Neural cell (in vitro differentiated cells): ENCODE data around the gene CMTR2. TPM values are rescaled to one million over a fixed set of nuclear protein-coding genes. Genes with fewer than 3 reads are reported as not detected.

ENCODE experiments used
- H2AFZ ChIP-seq: fragments of 200-600, 300-800 bp; sonication (generic), shearing (Covaris generic); 2 replicates; pipeline ENCODE4 v1.6.0; 2014; ENCODE audit warnings: low read depth, mild to moderate bottlenecking, antibody characterized with exemption, low read length, moderate library complexity
- H3F3A ChIP-seq: fragments of 200-600 bp; shearing (Covaris generic); 2 replicates; pipeline ENCODE4 v1.6.1; 2016; ENCODE audit warnings: mild to moderate bottlenecking, moderate library complexity, mixed read lengths, antibody characterized with exemption, low read length; ENCODE audit not compliant: insufficient read depth, poor library complexity, severe bottlenecking
- H3K27ac ChIP-seq: fragments of 200-600, 300-800 bp; sonication (generic), shearing (Covaris generic); 2 replicates; pipeline ENCODE4 v1.5.1; 2014; ENCODE audit warnings: mild to moderate bottlenecking, low read length, moderate library complexity
- H3K27me3 ChIP-seq: fragments of 300-800, 200-600 bp; sonication (generic), shearing (Covaris generic); 2 replicates; pipeline ENCODE4 v1.6.0; 2014; ENCODE audit warnings: mild to moderate bottlenecking, low read depth, low read length, moderate library complexity; ENCODE audit not compliant: insufficient read depth
- H3K36me3 ChIP-seq: fragments of 300-800, 200-600 bp; sonication (generic), shearing (Covaris generic); 2 replicates; pipeline ENCODE4 v1.5.1; 2014; ENCODE audit warnings: mild to moderate bottlenecking, antibody characterized with exemption, low read length, moderate library complexity; ENCODE audit not compliant: insufficient read depth
- H3K4me2 ChIP-seq: fragments of 300-800, 200-600 bp; sonication (generic), shearing (Covaris generic); 2 replicates; pipeline ENCODE4 v1.6.0; 2014; ENCODE audit warnings: mild to moderate bottlenecking, low read length
- H3K4me3 ChIP-seq: fragments of 300-800, 200-600 bp; sonication (generic), shearing (Covaris generic); 2 replicates; pipeline ENCODE4 v1.5.1; 2014; ENCODE audit warnings: mild to moderate bottlenecking, low read length, moderate library complexity
- H3K79me2 ChIP-seq: fragments of 200-600 bp; shearing (Covaris generic); replicated peaks from 2 replicates; pipeline ENCODE4 v1.6.0; 2014; ENCODE audit warnings: mild to moderate bottlenecking, low read length, moderate library complexity; ENCODE audit not compliant: insufficient read depth
- H3K9ac ChIP-seq: fragments of 300-800, 200-600 bp; sonication (generic), shearing (Covaris generic); 2 replicates; pipeline ENCODE4 v1.6.1; 2016; ENCODE audit warnings: mild to moderate bottlenecking, low read length, mixed read lengths
- H3K9me2 ChIP-seq: fragments of 200-600 bp; shearing (Covaris generic); 2 replicates; pipeline ENCODE4 v1.6.1; 2016; ENCODE audit warnings: mild to moderate bottlenecking, low read length, mixed read lengths; ENCODE audit not compliant: insufficient read depth
- H3K9me3 ChIP-seq: fragments of 200-600, 300-800 bp; sonication (generic), shearing (Covaris generic); 2 replicates; pipeline ENCODE4 v1.6.1; 2016; ENCODE audit warnings: mild to moderate bottlenecking, mixed run types, low read length, moderate library complexity, mixed read lengths
- H4K20me1 ChIP-seq: fragments of 200-600 bp; shearing (Covaris generic); 2 replicates; pipeline ENCODE4 v1.6.1; 2016; ENCODE audit warnings: mild to moderate bottlenecking, mixed run types; ENCODE audit not compliant: insufficient read depth
- EP300 ChIP-seq: fragments of 450-650 bp; conservative IDR thresholded peaks from 2 replicates; pipeline ENCODE4 v1.6.1; 2014; ENCODE audit warnings: antibody characterized with exemption, mild to moderate bottlenecking, moderate library complexity; ENCODE audit not compliant: poor library complexity, severe bottlenecking
- EZH2 ChIP-seq: fragments of 200-600, 300-800 bp; shearing (Covaris generic), sonication (generic); IDR thresholded peaks from 2 replicates; pipeline ENCODE4 v1.6.1; 2014; ENCODE audit warnings: antibody characterized with exemption, low read length, borderline replicate concordance, mild to moderate bottlenecking; ENCODE audit not compliant: insufficient read depth, poor library complexity, severe bottlenecking
- MXI1 ChIP-seq: fragments of 450-650 bp; conservative IDR thresholded peaks from 2 replicates; pipeline ENCODE4 v1.6.1; 2014; ENCODE audit warnings: antibody characterized with exemption, mild to moderate bottlenecking; ENCODE audit not compliant: poor library complexity, severe bottlenecking
- POLR2AphosphoS5 ChIP-seq: IDR thresholded peaks from 2 replicates; pipeline ENCODE4 v1.6.1; 2012
- RAD21 ChIP-seq: fragments of 450-650 bp; conservative IDR thresholded peaks from 2 replicates; pipeline ENCODE4 v1.6.1; 2014; ENCODE audit warnings: antibody characterized with exemption, mild to moderate bottlenecking, moderate library complexity
- SMC3 ChIP-seq: fragments of 450-650 bp; conservative IDR thresholded peaks from 2 replicates; pipeline ENCODE4 v1.6.1; 2014; ENCODE audit warnings: antibody characterized with exemption, mild to moderate bottlenecking, moderate library complexity; ENCODE audit not compliant: poor library complexity
- TAF1 ChIP-seq: IDR thresholded peaks from 2 replicates; pipeline ENCODE4 v1.6.1; 2012; ENCODE audit warnings: low read depth
- polyA plus RNA-seq: library from polyadenylated mRNA; depleted of rRNA; stranded (reverse); fragments of >200 nt; gene quantifications from 2 replicates; pipeline ENCODE4 v1.2.3, GENCODE V29; 2014
- TF ChIP-seq, protein P1 (sequence below): fragments of 450-650 bp; IDR thresholded peaks from 2 replicates; pipeline ENCODE4 v1.5.1; 2014; ENCODE audit warnings: antibody characterized with exemption, mild to moderate bottlenecking, moderate library complexity; ENCODE audit not compliant: poor library complexity, severe bottlenecking
- TF ChIP-seq, protein P2 (sequence below): IDR thresholded peaks from 2 replicates; pipeline ENCODE4 v1.6.1; 2012; ENCODE audit warnings: borderline replicate concordance

Gene CMTR2
- polyA plus RNA-seq, 1 donor from 2014 or later: 46.9 TPM

DNA sequence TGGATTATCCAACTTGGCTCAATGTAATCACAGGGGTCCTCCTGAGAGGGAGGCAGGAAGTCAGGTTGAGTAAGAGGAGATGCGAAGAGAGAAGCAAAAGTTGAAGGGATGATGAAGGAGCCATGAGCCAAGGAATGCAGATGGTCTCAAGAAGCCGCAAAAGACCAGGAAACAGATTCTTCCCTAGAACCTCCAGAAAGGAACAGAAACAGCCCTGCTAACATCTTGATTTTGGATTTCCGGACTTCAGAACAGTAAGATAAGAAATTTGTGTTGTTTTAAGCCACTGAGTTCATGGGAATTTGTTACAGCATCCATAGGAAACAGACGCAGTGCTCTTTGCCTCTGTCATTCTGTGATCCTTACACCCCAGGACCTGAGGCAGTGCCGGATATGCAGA lies 26.8 kb downstream of the CMTR2 start:
- H3K4me3 ChIP-seq: no peak overlapping the region

DNA sequence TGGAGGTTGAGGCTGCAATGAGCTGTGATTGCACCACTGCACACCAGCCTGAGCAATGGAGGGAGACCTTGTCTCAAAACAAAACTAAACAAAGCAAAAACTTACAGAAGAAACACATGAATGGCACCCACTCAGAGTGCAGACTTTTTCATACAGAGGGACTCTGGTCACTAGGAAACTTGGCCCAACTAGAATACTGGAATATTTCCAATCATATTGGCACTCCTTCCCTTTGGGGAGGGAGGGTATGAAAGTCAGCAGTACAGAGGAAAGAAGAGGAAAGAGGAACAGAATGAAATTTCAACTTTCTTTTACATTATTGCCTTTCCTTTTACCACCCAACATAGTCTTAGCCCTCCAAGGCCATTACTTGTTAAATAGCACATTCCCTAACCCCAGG lies 28.2 kb downstream of the CMTR2 start:
- H3K27me3 ChIP-seq: no peaks in the 10 kb centered on the region
- H3K9me3 ChIP-seq: no peaks in the 10 kb centered on the region
- H3K9ac ChIP-seq: no peak overlapping the region
- H2AFZ ChIP-seq: no peak overlapping the region
- H4K20me1 ChIP-seq: no peaks in the 10 kb centered on the region
- H3F3A ChIP-seq: no peaks in the 10 kb centered on the region
- no peak overlapping the region for H3K27ac ChIP-seq
- no peaks in the 10 kb centered on the region for H3K9me2 ChIP-seq
- H3K4me3 ChIP-seq: no peak overlapping the region
- H3K36me3 ChIP-seq: no peaks in the 10 kb centered on the region
- H3K79me2 ChIP-seq: no peaks in the 10 kb centered on the region
- TF ChIP-seq EP300 (no peak), TAF1 (no peak), MXI1 (no peak), POLR2AphosphoS5 (no peak), SMC3 (no peak), EZH2 (no peak), RAD21 (no peak)
- TF ChIP-seq, protein P1, sequence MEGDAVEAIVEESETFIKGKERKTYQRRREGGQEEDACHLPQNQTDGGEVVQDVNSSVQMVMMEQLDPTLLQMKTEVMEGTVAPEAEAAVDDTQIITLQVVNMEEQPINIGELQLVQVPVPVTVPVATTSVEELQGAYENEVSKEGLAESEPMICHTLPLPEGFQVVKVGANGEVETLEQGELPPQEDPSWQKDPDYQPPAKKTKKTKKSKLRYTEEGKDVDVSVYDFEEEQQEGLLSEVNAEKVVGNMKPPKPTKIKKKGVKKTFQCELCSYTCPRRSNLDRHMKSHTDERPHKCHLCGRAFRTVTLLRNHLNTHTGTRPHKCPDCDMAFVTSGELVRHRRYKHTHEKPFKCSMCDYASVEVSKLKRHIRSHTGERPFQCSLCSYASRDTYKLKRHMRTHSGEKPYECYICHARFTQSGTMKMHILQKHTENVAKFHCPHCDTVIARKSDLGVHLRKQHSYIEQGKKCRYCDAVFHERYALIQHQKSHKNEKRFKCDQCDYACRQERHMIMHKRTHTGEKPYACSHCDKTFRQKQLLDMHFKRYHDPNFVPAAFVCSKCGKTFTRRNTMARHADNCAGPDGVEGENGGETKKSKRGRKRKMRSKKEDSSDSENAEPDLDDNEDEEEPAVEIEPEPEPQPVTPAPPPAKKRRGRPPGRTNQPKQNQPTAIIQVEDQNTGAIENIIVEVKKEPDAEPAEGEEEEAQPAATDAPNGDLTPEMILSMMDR: no peak
- TF ChIP-seq, protein P2, sequence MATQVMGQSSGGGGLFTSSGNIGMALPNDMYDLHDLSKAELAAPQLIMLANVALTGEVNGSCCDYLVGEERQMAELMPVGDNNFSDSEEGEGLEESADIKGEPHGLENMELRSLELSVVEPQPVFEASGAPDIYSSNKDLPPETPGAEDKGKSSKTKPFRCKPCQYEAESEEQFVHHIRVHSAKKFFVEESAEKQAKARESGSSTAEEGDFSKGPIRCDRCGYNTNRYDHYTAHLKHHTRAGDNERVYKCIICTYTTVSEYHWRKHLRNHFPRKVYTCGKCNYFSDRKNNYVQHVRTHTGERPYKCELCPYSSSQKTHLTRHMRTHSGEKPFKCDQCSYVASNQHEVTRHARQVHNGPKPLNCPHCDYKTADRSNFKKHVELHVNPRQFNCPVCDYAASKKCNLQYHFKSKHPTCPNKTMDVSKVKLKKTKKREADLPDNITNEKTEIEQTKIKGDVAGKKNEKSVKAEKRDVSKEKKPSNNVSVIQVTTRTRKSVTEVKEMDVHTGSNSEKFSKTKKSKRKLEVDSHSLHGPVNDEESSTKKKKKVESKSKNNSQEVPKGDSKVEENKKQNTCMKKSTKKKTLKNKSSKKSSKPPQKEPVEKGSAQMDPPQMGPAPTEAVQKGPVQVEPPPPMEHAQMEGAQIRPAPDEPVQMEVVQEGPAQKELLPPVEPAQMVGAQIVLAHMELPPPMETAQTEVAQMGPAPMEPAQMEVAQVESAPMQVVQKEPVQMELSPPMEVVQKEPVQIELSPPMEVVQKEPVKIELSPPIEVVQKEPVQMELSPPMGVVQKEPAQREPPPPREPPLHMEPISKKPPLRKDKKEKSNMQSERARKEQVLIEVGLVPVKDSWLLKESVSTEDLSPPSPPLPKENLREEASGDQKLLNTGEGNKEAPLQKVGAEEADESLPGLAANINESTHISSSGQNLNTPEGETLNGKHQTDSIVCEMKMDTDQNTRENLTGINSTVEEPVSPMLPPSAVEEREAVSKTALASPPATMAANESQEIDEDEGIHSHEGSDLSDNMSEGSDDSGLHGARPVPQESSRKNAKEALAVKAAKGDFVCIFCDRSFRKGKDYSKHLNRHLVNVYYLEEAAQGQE: no peak
- no peak overlapping the region for H3K4me2 ChIP-seq

More for the DNA sequence above, 26.8 kb downstream of the CMTR2 start:
- H3K4me2 ChIP-seq: no peak overlapping the region
- H3K27me3 ChIP-seq: no peaks in the 10 kb centered on the region
- H3K9me3 ChIP-seq: no peaks in the 10 kb centered on the region
- no peaks in the 10 kb centered on the region for H3K9me2 ChIP-seq
- no peak overlapping the region for H3K27ac ChIP-seq
- H3K79me2 ChIP-seq: no peaks in the 10 kb centered on the region
- H3K36me3 ChIP-seq: no peaks in the 10 kb centered on the region
- H3K9ac ChIP-seq: no peak overlapping the region
- H4K20me1 ChIP-seq: no peaks in the 10 kb centered on the region
- H2AFZ ChIP-seq: no peak overlapping the region
- no peaks in the 10 kb centered on the region for H3F3A ChIP-seq
- no peak for TF ChIP-seq POLR2AphosphoS5
- TF ChIP-seq, protein P2: no peak
- TF ChIP-seq MXI1: no peak
- no peak for TF ChIP-seq EZH2
- no peak for TF ChIP-seq RAD21
- TF ChIP-seq SMC3: no peak
- TF ChIP-seq, protein P1: no peak
- TF ChIP-seq TAF1: no peak
- no peak for TF ChIP-seq EP300
